Measurements from ENCODE around the gene UBE2I.

DNA sequence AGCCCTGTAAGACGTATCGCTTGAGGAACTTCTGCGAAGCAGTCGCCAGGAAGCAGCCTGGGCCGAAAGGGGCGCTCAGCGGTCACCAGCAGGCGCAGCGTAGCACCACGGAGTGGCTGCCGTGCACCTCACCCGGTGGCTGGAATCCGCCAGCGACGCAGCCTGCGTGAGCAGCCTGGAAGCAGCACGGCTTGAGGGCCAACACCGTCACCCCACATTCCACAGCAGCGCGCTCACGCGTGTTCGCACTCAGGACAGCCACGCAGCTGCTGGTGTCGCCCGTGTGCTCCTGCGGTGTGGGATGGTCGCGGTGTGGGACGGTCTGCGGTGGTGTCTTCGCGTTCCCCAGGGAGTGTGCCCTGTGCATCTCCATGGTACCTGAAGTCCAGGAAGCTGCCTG lies 9.6 kb downstream of the UBE2I start:
- TF ChIP-seq CTCF (IDR thresholded peaks at IDR 0.05) = no peak
- TF ChIP-seq, protein P1, sequence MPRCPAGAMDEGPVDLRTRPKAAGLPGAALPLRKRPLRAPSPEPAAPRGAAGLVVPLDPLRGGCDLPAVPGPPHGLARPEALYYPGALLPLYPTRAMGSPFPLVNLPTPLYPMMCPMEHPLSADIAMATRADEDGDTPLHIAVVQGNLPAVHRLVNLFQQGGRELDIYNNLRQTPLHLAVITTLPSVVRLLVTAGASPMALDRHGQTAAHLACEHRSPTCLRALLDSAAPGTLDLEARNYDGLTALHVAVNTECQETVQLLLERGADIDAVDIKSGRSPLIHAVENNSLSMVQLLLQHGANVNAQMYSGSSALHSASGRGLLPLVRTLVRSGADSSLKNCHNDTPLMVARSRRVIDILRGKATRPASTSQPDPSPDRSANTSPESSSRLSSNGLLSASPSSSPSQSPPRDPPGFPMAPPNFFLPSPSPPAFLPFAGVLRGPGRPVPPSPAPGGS (IDR thresholded peaks at IDR 0.05) = no peak
- TF ChIP-seq, protein P2, sequence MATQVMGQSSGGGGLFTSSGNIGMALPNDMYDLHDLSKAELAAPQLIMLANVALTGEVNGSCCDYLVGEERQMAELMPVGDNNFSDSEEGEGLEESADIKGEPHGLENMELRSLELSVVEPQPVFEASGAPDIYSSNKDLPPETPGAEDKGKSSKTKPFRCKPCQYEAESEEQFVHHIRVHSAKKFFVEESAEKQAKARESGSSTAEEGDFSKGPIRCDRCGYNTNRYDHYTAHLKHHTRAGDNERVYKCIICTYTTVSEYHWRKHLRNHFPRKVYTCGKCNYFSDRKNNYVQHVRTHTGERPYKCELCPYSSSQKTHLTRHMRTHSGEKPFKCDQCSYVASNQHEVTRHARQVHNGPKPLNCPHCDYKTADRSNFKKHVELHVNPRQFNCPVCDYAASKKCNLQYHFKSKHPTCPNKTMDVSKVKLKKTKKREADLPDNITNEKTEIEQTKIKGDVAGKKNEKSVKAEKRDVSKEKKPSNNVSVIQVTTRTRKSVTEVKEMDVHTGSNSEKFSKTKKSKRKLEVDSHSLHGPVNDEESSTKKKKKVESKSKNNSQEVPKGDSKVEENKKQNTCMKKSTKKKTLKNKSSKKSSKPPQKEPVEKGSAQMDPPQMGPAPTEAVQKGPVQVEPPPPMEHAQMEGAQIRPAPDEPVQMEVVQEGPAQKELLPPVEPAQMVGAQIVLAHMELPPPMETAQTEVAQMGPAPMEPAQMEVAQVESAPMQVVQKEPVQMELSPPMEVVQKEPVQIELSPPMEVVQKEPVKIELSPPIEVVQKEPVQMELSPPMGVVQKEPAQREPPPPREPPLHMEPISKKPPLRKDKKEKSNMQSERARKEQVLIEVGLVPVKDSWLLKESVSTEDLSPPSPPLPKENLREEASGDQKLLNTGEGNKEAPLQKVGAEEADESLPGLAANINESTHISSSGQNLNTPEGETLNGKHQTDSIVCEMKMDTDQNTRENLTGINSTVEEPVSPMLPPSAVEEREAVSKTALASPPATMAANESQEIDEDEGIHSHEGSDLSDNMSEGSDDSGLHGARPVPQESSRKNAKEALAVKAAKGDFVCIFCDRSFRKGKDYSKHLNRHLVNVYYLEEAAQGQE (IDR thresholded peaks at IDR 0.05) = no peak
- TF ChIP-seq HDAC2 (IDR thresholded peaks at IDR 0.05) = no peak
